K562 (cell line): ENCODE measurements around the gene HOXA4. TPM values are rescaled to one million over a fixed set of nuclear protein-coding genes. Genes with fewer than 3 reads are reported as not detected.

Experiments used
- CREM ChIP-seq: IDR thresholded peaks from 2 replicates; pipeline ENCODE4 v1.6.1; 2014; ENCODE audit warnings: antibody characterized with exemption, low read depth
- CSDE1 ChIP-seq, 2 experiments: fragments of 450-650 bp; IDR thresholded peaks; 2 replicates each; pipeline ENCODE4 v1.6.1; 2016; ENCODE audit warnings: mild to moderate bottlenecking in 1 of 2
- CXXC5 ChIP-seq: fragments of 250-450 bp; sonication (Bioruptor Pico); IDR thresholded peaks from 2 replicates; pipeline ENCODE4 v1.8.0; 2022; ENCODE audit warnings: inconsistent platforms, mild to moderate bottlenecking, moderate library complexity
- HNRNPLL ChIP-seq: fragments of 200-400 bp; formaldehyde crosslinking; IDR thresholded peaks from 2 replicates; pipeline ENCODE4 v1.6.1; 2017; ENCODE audit warnings: low read length, low read depth, mild to moderate bottlenecking; ENCODE audit not compliant: poor library complexity, severe bottlenecking
- MAZ ChIP-seq, 2 experiments: fragments of 450-650 bp in 1 of 2; sonication (generic) in 1 of 2; formaldehyde crosslinking; IDR thresholded peaks in 1 of 2; conservative IDR thresholded peaks in 1 of 2; 2 replicates each; pipeline versions ENCODE4 v1.4.0 to v1.5.0; 2020; ENCODE audit warnings: mild to moderate bottlenecking in 1 of 2, missing genetic modification reagents in 1 of 2
- MEIS2 ChIP-seq: fragments of 450-650 bp; IDR thresholded peaks from 2 replicates; pipeline ENCODE4 v1.6.1; 2014; ENCODE audit warnings: mild to moderate bottlenecking; ENCODE audit not compliant: partially characterized antibody
- NRF1 ChIP-seq, 2 experiments: fragments of 450-650 bp; IDR thresholded peaks in 1 of 2; conservative IDR thresholded peaks in 1 of 2; 2 replicates each; pipeline ENCODE4 v1.6.1; 2014; ENCODE audit warnings: mild to moderate bottlenecking in 2 of 2
- PKNOX1 ChIP-seq: fragments of 450-650 bp; IDR thresholded peaks from 2 replicates; pipeline ENCODE4 v1.6.1; 2016
- RAD21 ChIP-seq, 2 experiments: fragments of 250-450 bp in 1 of 2; fragments of 450-650 bp in 1 of 2; sonication (Bioruptor Pico) in 1 of 2; formaldehyde crosslinking in 1 of 2; IDR thresholded peaks in 1 of 2; conservative IDR thresholded peaks in 1 of 2; 2 replicates each; pipeline versions ENCODE4 v1.4.0 to v1.8.0; 2020 to 2022; ENCODE audit warnings: mild to moderate bottlenecking in 2 of 2, moderate library complexity in 1 of 2
- SMAD4 ChIP-seq: fragments of 250-450 bp; sonication (Bioruptor Pico); conservative IDR thresholded peaks from 2 replicates; pipeline ENCODE4 v1.8.0; 2021; ENCODE audit warnings: inconsistent platforms, mild to moderate bottlenecking, moderate library complexity
- TFE3 ChIP-seq: fragments of 450-650 bp; formaldehyde crosslinking; IDR thresholded peaks from 2 replicates; pipeline ENCODE4 v1.4.0; 2020; ENCODE audit warnings: mild to moderate bottlenecking, mixed read lengths
- XRCC5 ChIP-seq: fragments of 200-400 bp; formaldehyde crosslinking; IDR thresholded peaks from 2 replicates; pipeline ENCODE4 v1.6.1; 2017; ENCODE audit warnings: low read depth, mild to moderate bottlenecking, low read length
- ZBTB7A ChIP-seq: IDR thresholded peaks from 2 replicates; pipeline ENCODE4 v1.6.1; 2011; ENCODE audit warnings: low read depth, mild to moderate bottlenecking, low read length, moderate library complexity, borderline replicate concordance; ENCODE audit not compliant: control insufficient read depth
- ZNF274 ChIP-seq: IDR thresholded peaks from 2 replicates; pipeline ENCODE4 v1.6.1; 2011; ENCODE audit warnings: low read depth, mild to moderate bottlenecking, low read length, moderate library complexity, borderline replicate concordance
- polyA plus RNA-seq, 8 experiments: library from polyadenylated mRNA; depleted of rRNA in 4 of 8; stranded (reverse) in 5 of 8; unstranded in 3 of 8; fragments of >200 nt; fragmentation: Nextera tagmentation in 2 of 8; fragmentation: Illumina TruSeq in 1 of 8; extraction: Ambion mirVana in 2 of 8; extraction: Trizol in 1 of 8; gene quantifications; 2 replicates each; pipeline versions ENCODE4 v1.2.1 to v1.2.3, GENCODE V29; 2011 to 2014; ENCODE audit warnings: inconsistent platforms in 1 of 8, missing spikeins in 1 of 8
- total RNA-seq, 7 experiments: library from RNA; depleted of rRNA in 6 of 7; stranded (reverse); fragments of >200 nt in 6 of 7; fragmentation: Illumina TruSeq in 2 of 7; extraction: Trizol in 2 of 7; gene quantifications; 2 replicates each; pipeline versions ENCODE4 v1.2.1 to v1.2.3, GENCODE V29; 2011 to 2021; ENCODE audit warnings: low replicate concordance in 1 of 7
- TF ChIP-seq, protein P1 (sequence below), 3 experiments: IDR thresholded peaks in 2 of 3; conservative IDR thresholded peaks in 1 of 3; 2 replicates each; pipeline ENCODE4 v1.5.1; 2011 to 2012; ENCODE audit warnings: low read length in 3 of 3, mild to moderate bottlenecking in 3 of 3, control low read depth in 2 of 3, improper control_type of control experiment in 1 of 3, inconsistent platforms in 1 of 3, low read depth in 1 of 3, mixed read lengths in 1 of 3, moderate library complexity in 1 of 3; ENCODE audit not compliant: insufficient read depth in 2 of 3
- TF ChIP-seq, protein P2 (sequence below): sonication (generic); formaldehyde crosslinking; IDR thresholded peaks from 2 replicates; pipeline ENCODE4 v1.8.0; 2022; ENCODE audit warnings: missing genetic modification reagents, mild to moderate bottlenecking, moderate library complexity, borderline replicate concordance

The HOXA4 gene
- total and polyA plus RNA-seq, 9 of the 15 experiments (the other 6 are each of a cell fraction or from before 2014, with no cell fraction given): not detected

GRCh38 chr7:27150568-27151340 is 20.2 kb upstream of the HOXA4 start (continued):
- 0 out of 4 replicates have a peak, but pooled peaks of 1 of the 2 experiments have one; percentile 21 for TF ChIP-seq MAZ (CRISPR knock-in tag; conservative IDR thresholded peaks at IDR 0.05 in 1 of 2, IDR thresholded peaks at IDR 0.05 in 1 of 2)
- TF ChIP-seq, protein P1, sequence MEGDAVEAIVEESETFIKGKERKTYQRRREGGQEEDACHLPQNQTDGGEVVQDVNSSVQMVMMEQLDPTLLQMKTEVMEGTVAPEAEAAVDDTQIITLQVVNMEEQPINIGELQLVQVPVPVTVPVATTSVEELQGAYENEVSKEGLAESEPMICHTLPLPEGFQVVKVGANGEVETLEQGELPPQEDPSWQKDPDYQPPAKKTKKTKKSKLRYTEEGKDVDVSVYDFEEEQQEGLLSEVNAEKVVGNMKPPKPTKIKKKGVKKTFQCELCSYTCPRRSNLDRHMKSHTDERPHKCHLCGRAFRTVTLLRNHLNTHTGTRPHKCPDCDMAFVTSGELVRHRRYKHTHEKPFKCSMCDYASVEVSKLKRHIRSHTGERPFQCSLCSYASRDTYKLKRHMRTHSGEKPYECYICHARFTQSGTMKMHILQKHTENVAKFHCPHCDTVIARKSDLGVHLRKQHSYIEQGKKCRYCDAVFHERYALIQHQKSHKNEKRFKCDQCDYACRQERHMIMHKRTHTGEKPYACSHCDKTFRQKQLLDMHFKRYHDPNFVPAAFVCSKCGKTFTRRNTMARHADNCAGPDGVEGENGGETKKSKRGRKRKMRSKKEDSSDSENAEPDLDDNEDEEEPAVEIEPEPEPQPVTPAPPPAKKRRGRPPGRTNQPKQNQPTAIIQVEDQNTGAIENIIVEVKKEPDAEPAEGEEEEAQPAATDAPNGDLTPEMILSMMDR (IDR thresholded peaks at IDR 0.05 in 2 of 3, conservative IDR thresholded peaks at IDR 0.05 in 1 of 3; ENCODE audit: insufficient read depth in 2 of 3, low read depth in 1 of 3, low read length in 3 of 3): peak; percentile 64 to 82 (median 72)
- peak; percentile 90 for TF ChIP-seq PKNOX1
- TF ChIP-seq SMAD4 (CRISPR knock-in tag): 0 out of 2 replicates have a peak, but pooled peaks have one; percentile 20
- TF ChIP-seq, protein P2, sequence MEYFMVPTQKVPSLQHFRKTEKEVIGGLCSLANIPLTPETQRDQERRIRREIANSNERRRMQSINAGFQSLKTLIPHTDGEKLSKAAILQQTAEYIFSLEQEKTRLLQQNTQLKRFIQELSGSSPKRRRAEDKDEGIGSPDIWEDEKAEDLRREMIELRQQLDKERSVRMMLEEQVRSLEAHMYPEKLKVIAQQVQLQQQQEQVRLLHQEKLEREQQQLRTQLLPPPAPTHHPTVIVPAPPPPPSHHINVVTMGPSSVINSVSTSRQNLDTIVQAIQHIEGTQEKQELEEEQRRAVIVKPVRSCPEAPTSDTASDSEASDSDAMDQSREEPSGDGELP (CRISPR knock-in tag): peak; percentile 62; the same call in 1 of the 2 replicates
- 0 out of 2 replicates have a peak, but pooled peaks have one; percentile 24 for TF ChIP-seq CREM
- TF ChIP-seq XRCC5: 0 out of 2 replicates have a peak, but pooled peaks have one; percentile 49
- TF ChIP-seq NRF1 (conservative IDR thresholded peaks at IDR 0.05 in 1 of 2, IDR thresholded peaks at IDR 0.05 in 1 of 2): 0 out of 4 replicates have a peak, but pooled peaks of 1 of the 2 experiments have one; percentile 12
- TF ChIP-seq ZBTB7A: no peak
- no peak for TF ChIP-seq ZNF274
- TF ChIP-seq TFE3: no peak
- TF ChIP-seq MEIS2: peak; percentile 92
- 0 out of 2 replicates have a peak, but pooled peaks have one; percentile 27 for TF ChIP-seq CXXC5 (CRISPR knock-in tag)
- peak; percentile 58 for TF ChIP-seq HNRNPLL
- TF ChIP-seq RAD21 (CRISPR knock-in tag; conservative IDR thresholded peaks at IDR 0.05 in 1 of 2, IDR thresholded peaks at IDR 0.05 in 1 of 2): peak in 1 of 2 experiments; percentile 54; a peak in 3 of 4 replicates
- TF ChIP-seq CSDE1 (IDR thresholded peaks at IDR 0.05): no peak
